ENCODE results near the gene VAMP8. TPM values are rescaled to one million over a fixed set of nuclear protein-coding genes. Genes with fewer than 3 reads are reported as not detected.

VAMP8 gene
- total and polyA plus RNA-seq, 2 donors (not counting 1 experiment from before 2014, with no cell fraction given): 2.3 to 80.6 TPM

DNA sequence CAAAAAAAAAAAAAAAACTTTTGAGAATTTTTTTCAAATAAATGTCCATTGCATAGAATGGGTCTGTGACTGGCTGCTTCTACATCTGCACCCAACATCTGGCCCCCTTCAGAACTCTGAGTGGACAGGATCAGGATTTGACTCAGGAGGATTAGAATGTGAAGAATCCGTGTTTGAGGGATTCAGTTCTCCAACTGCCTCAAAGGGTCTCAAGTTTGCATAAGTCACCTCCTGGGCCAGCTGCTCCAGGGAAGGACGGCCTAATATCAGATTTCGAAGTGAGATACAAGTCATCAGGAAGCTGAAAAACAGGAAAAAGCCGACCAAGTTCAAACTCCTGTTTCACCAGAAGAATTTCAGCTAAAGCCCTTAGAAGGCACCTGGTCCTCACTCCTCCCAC lies 27.6 kb upstream of the VAMP8 start:
- H3K4me1 ChIP-seq (ENCODE audit: control insufficient read depth, extremely low read depth, insufficient read depth, low read length): peaks cover 11% of the 10 kb centered on the region
- H4K20me1 ChIP-seq (ENCODE audit: control insufficient read depth, extremely low read depth, insufficient read depth, low read length): no peaks in the 10 kb centered on the region
- peak overlapping the region; percentile 13 for H3K4me2 ChIP-seq (ENCODE audit: extremely low read depth, insufficient read depth, low read length)
- H3K27ac ChIP-seq (ENCODE audit: insufficient read depth, low read length): peak overlapping the region; percentile 58
- H3K36me3 ChIP-seq (ENCODE audit: control insufficient read depth, insufficient read depth, low read length): peaks cover 13% of the 10 kb centered on the region
- TF ChIP-seq CTCF (conservative IDR thresholded peaks at IDR 0.05 in 1 of 2, IDR thresholded peaks at IDR 0.05 in 1 of 2; ENCODE audit: low read depth in 1 of 2, low read length in 2 of 2) (no peak), EZH2 (IDR thresholded peaks at IDR 0.05; ENCODE audit: low read length, missing control alignments) (no peak)
- DNase-seq (ENCODE audit: low read depth in 2 of 2): peak; percentile 95 to 97
- H3K9me3 ChIP-seq (ENCODE audit: control insufficient read depth, insufficient read depth, low read depth, low read length): no peaks in the 10 kb centered on the region
- no peak overlapping the region for H2AFZ ChIP-seq (ENCODE audit: low read length)
- no peaks in the 10 kb centered on the region for H3K27me3 ChIP-seq (ENCODE audit: control insufficient read depth, insufficient read depth, low read length)
- H3K79me2 ChIP-seq (ENCODE audit: control insufficient read depth, insufficient read depth, low read length): no peaks in the 10 kb centered on the region
- no peak overlapping the region for H3K9ac ChIP-seq (ENCODE audit: insufficient read depth, low read length)
- H3K4me3 ChIP-seq (replicated peaks in 1 of 4; ENCODE audit: control extremely low read depth in 1 of 4, insufficient read depth in 1 of 4, low read depth in 3 of 4, low read length in 4 of 4): no peak overlapping the region

- Histone ChIP-seq H3K36me3 (ENCODE audit: control insufficient read depth, insufficient read depth, low read length) (peaks cover 16% of the 10 kb centered on the region), H3K4me3 (replicated peaks in 1 of 4; ENCODE audit: control extremely low read depth in 1 of 4, insufficient read depth in 1 of 4, low read depth in 3 of 4, low read length in 4 of 4) (no peak overlapping the region), H3K9me3 (ENCODE audit: control insufficient read depth, insufficient read depth, low read depth, low read length) (no peaks in the 10 kb centered on the region), H4K20me1 (ENCODE audit: control insufficient read depth, extremely low read depth, insufficient read depth, low read length) (no peaks in the 10 kb centered on the region), H3K9ac (ENCODE audit: insufficient read depth, low read length) (no peak overlapping the region), H2AFZ (ENCODE audit: low read length) (no peak overlapping the region), H3K79me2 (ENCODE audit: control insufficient read depth, insufficient read depth, low read length) (no peaks in the 10 kb centered on the region), H3K27me3 (ENCODE audit: control insufficient read depth, insufficient read depth, low read length) (no peaks in the 10 kb centered on the region), H3K4me1 (ENCODE audit: control insufficient read depth, extremely low read depth, insufficient read depth, low read length) (peaks cover 11% of the 10 kb centered on the region), H3K27ac (ENCODE audit: insufficient read depth, low read length) (peak overlapping the region; percentile 58), H3K4me2 (ENCODE audit: extremely low read depth, insufficient read depth, low read length) (no peak overlapping the region)
- DNase-seq (ENCODE audit: low read depth in 2 of 2): no peak
- TF ChIP-seq EZH2 (IDR thresholded peaks at IDR 0.05; ENCODE audit: low read length, missing control alignments) (no peak), CTCF (conservative IDR thresholded peaks at IDR 0.05 in 1 of 2, IDR thresholded peaks at IDR 0.05 in 1 of 2; ENCODE audit: low read depth in 1 of 2, low read length in 2 of 2) (no peak)
Measured at GRCh38 chr2:85550486-85550885, 26.9 kb upstream of the VAMP8 start.

DNA sequence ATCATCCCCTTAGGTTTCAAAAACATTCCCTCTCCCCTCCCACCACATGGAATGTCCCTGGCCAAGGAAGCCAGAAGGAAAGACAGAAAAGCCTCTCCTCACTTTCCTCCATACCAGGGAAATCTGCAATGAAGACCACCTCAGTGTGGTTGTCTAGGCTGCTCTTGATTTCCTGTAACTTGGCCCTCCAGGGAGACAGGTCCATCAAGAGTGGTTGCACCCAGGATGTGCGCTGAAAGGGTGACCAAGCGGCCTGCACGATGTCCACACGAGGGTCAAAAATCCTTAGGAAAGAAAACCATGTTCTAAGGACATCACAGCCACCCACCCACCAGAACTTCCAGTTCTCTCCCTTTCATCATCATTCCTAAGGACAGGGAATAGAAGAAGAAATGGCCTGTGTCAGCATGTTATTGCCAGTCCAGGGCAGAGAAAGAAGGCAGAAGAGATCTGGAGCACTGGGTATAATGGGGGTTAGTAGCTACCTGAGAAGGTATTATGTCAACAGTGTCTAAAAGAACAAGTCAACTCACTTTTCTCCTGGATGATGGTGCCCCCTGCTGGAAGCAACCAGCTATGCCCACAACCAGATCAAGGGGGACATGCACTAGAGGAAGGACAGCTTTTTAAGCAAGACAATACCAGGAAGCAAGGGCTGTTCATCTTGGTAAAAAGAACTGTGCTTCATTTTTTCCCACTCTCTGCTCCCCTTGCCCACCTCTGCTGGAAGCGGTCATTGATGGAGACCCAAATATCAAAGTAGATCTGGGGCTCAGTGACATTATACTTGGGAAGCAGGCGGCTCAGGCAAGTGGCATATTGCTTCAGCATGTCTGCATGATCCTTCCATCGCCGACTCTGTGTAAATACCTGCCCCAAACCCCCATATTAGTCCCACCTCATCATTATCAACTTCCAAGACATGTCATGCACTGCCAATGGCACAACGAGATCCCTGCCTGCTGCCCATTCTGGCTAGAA lies 25.4 kb upstream of the VAMP8 start:
- no peak overlapping the region for H3K4me3 ChIP-seq (replicated peaks in 1 of 4; ENCODE audit: control extremely low read depth in 1 of 4, insufficient read depth in 1 of 4, low read depth in 3 of 4, low read length in 4 of 4)
- no peak overlapping the region for H2AFZ ChIP-seq (ENCODE audit: low read length)
- H3K27ac ChIP-seq (ENCODE audit: insufficient read depth, low read length): no peak overlapping the region
- no peaks in the 10 kb centered on the region for H3K27me3 ChIP-seq (ENCODE audit: control insufficient read depth, insufficient read depth, low read length)
- H3K4me2 ChIP-seq (ENCODE audit: extremely low read depth, insufficient read depth, low read length): no peak overlapping the region
- no peak overlapping the region for H3K9ac ChIP-seq (ENCODE audit: insufficient read depth, low read length)
- H3K4me1 ChIP-seq (ENCODE audit: control insufficient read depth, extremely low read depth, insufficient read depth, low read length): peaks cover 11% of the 10 kb centered on the region
- H3K79me2 ChIP-seq (ENCODE audit: control insufficient read depth, insufficient read depth, low read length): no peaks in the 10 kb centered on the region
- H4K20me1 ChIP-seq (ENCODE audit: control insufficient read depth, extremely low read depth, insufficient read depth, low read length): no peaks in the 10 kb centered on the region
- TF ChIP-seq EZH2 (IDR thresholded peaks at IDR 0.05; ENCODE audit: low read length, missing control alignments) (no peak), CTCF (conservative IDR thresholded peaks at IDR 0.05 in 1 of 2, IDR thresholded peaks at IDR 0.05 in 1 of 2; ENCODE audit: low read depth in 1 of 2, low read length in 2 of 2) (peak; percentile 93 to 96)
- no peaks in the 10 kb centered on the region for H3K9me3 ChIP-seq (ENCODE audit: control insufficient read depth, insufficient read depth, low read depth, low read length)
- DNase-seq (ENCODE audit: low read depth in 2 of 2): peak; percentile 49 to 79
- H3K36me3 ChIP-seq (ENCODE audit: control insufficient read depth, insufficient read depth, low read length): peaks cover 20% of the 10 kb centered on the region
